Endodermal cell (in vitro differentiated cells): Measurements from ENCODE around the gene COQ5. TPM values are rescaled to one million over a fixed set of nuclear protein-coding genes. Genes with fewer than 3 reads are reported as not detected.
"Not testable (repeated sequence)": the region's sequence is repeated elsewhere in the genome, so short reads cannot be mapped to it uniquely, and the experiment has no call there.

Experiments
- DNase-seq: peaks from one replicate; pipeline ENCODE4 v3.0.0-alpha.2; 2017
- H3K27ac ChIP-seq: 2 replicates; pipeline ENCODE4 v1.5.1; 2013; ENCODE audit warnings: mild to moderate bottlenecking, low read depth, low read length, moderate library complexity
- H3K27me3 ChIP-seq: 2 replicates; pipeline ENCODE4 v1.6.1; 2013; ENCODE audit warnings: mild to moderate bottlenecking, low read length, moderate library complexity; ENCODE audit not compliant: insufficient read depth, control insufficient read depth, poor library complexity, severe bottlenecking
- H3K36me3 ChIP-seq: 2 replicates; pipeline ENCODE4 v1.7.0; 2013; ENCODE audit warnings: mild to moderate bottlenecking, low read length, moderate library complexity; ENCODE audit not compliant: control insufficient read depth, insufficient read depth
- H3K4me1 ChIP-seq: one replicate; pipeline ENCODE4 v1.7.0; 2013; ENCODE audit warnings: low read length; ENCODE audit not compliant: control insufficient read depth, insufficient read depth
- H3K4me3 ChIP-seq: 2 replicates; pipeline ENCODE4 v1.5.1; 2013; ENCODE audit warnings: mild to moderate bottlenecking, low read length, moderate library complexity
- H3K9ac ChIP-seq: 2 replicates; pipeline ENCODE4 v1.6.1; 2013; ENCODE audit warnings: mild to moderate bottlenecking, low read length, moderate library complexity; ENCODE audit not compliant: poor library complexity, severe bottlenecking; ENCODE audit errors: extremely low read depth
- H3K9me3 ChIP-seq: 2 replicates; pipeline ENCODE4 v1.6.1; 2013; ENCODE audit warnings: mild to moderate bottlenecking, low read length, moderate library complexity; ENCODE audit not compliant: control insufficient read depth
- H3K27ac Mint-ChIP-seq: 2 replicates; pipeline ENCODE4 v1.8.0; 2020; ENCODE audit warnings: mixed read lengths
- H3K27me3 Mint-ChIP-seq: 2 replicates; pipeline ENCODE4 v1.8.0; 2021; ENCODE audit warnings: mild to moderate bottlenecking, mixed read lengths; ENCODE audit not compliant: insufficient read depth
- H3K36me3 Mint-ChIP-seq: 2 replicates; pipeline ENCODE4 v1.8.0; 2020; ENCODE audit warnings: low read depth, mixed read lengths
- H3K4me1 Mint-ChIP-seq: 2 replicates; pipeline ENCODE4 v1.8.0; 2020; ENCODE audit warnings: mixed read lengths
- H3K4me3 Mint-ChIP-seq: 2 replicates; pipeline ENCODE4 v1.8.0; 2020; ENCODE audit warnings: mild to moderate bottlenecking, moderate library complexity, mixed read lengths
- H3K9me3 Mint-ChIP-seq: 2 replicates; pipeline ENCODE4 v1.8.0; 2020; ENCODE audit warnings: mild to moderate bottlenecking, mixed read lengths
- WGBS, 2 experiments: methylation state at CpG; one replicate each; pipeline versions ENCODE4 v1.1.5 to v1.1.7; 2013; ENCODE audit warnings: missing lambda C conversion rate in 2 of 2, mixed read lengths in 1 of 2; ENCODE audit not compliant: insufficient coverage in 1 of 2, insufficient read length in 1 of 2; 5-methylcytosine and 5-hydroxymethylcytosine counted together
- total RNA-seq, 2 donors: library from RNA; stranded (reverse); fragmentation: NEBNext Ultra II Directional in 1 of 2; extraction: Animal tissue kit (Norgen Biotek cat#: 25700) in 1 of 2; gene quantifications; 2 replicates in 1 of 2; 3 replicates in 1 of 2; pipeline ENCODE4 v1.2.1, GENCODE V29; 2021
- TF ChIP-seq, protein P1 (sequence below): fragments of 200-600 bp; sonication (generic); conservative IDR thresholded peaks from 2 replicates; pipeline ENCODE4 v1.5.0; 2021; ENCODE audit warnings: antibody characterized with exemption, mild to moderate bottlenecking

Gene COQ5
- total RNA-seq, 2 donors from 2014 or later, result 35.5 to 55.1 TPM

DNA sequence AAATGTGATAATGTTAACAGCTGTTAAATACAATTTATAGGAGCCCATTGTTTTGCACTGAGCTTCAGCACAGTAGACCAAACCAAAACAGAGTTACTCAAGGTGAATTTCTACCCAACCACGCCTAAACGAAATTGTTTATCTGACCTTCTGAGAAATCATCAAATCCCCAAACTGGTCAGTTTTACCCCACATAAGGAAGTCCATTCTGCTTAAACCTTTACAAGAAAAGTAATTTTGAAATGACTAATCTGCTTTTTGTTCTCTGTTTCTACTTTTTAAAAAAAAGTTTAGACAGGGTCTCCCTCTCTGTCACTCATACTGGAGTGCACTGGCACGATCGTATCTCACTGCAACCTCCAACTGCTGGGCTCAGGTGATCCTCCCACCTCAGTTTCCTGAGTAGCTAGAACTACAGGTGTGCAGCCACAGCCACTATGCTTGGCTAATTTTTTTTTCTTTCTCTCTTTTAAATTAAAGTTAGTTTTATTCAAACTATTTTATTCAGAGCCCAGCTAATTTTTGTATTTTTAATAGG lies 3.8 kb upstream of the COQ5 start:
- Mint-ChIP-seq H3K9me3 (peaks cover 1% of the 10 kb centered on the region), H3K27ac (no peak overlapping the region), H3K4me3 (no peak overlapping the region), H3K27me3 (no peaks in the 10 kb centered on the region), H3K36me3 (peaks cover 17% of the 10 kb centered on the region), H3K4me1 (peaks cover 26% of the 10 kb centered on the region)
- Histone ChIP-seq H3K9ac (no peak overlapping the region), H3K9me3 (no peaks in the 10 kb centered on the region), H3K4me1 (peaks cover 15% of the 10 kb centered on the region), H3K27ac (no peak overlapping the region), H3K27me3 (no peaks in the 10 kb centered on the region), H3K4me3 (no peak overlapping the region), H3K36me3 (peaks cover 16% of the 10 kb centered on the region)
- TF ChIP-seq, protein P1, sequence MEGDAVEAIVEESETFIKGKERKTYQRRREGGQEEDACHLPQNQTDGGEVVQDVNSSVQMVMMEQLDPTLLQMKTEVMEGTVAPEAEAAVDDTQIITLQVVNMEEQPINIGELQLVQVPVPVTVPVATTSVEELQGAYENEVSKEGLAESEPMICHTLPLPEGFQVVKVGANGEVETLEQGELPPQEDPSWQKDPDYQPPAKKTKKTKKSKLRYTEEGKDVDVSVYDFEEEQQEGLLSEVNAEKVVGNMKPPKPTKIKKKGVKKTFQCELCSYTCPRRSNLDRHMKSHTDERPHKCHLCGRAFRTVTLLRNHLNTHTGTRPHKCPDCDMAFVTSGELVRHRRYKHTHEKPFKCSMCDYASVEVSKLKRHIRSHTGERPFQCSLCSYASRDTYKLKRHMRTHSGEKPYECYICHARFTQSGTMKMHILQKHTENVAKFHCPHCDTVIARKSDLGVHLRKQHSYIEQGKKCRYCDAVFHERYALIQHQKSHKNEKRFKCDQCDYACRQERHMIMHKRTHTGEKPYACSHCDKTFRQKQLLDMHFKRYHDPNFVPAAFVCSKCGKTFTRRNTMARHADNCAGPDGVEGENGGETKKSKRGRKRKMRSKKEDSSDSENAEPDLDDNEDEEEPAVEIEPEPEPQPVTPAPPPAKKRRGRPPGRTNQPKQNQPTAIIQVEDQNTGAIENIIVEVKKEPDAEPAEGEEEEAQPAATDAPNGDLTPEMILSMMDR, result no peak
- DNase-seq, result no peak
- WGBS, 2 experiments, result 91 to 95% methylated on average over 4 of the region's 4 CpGs

DNA sequence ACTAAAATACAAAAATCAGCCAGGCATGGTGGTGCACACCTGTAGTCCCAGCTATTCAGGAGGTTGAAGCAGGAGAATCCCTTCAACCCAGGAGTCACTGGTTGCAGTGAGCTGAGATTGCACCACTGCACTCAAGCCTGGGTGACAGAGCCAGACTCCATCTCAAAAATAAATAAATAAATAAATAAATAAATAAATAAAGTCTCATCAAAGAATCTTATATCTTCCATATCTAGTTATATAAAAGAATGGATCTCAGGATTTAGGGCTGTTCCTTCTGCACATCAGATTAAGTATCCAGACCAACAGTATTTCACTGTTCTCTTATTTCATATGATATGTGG lies 1.4 kb upstream of the COQ5 start:
- H3K27me3 Mint-ChIP-seq, H3K4me3 ChIP-seq, H3K27ac ChIP-seq, H3K36me3 ChIP-seq, H3K27ac Mint-ChIP-seq, H3K27me3 ChIP-seq, H3K9me3 Mint-ChIP-seq, H3K4me3 Mint-ChIP-seq, H3K9ac ChIP-seq, H3K36me3 Mint-ChIP-seq, DNase-seq, H3K4me1 ChIP-seq, H3K9me3 ChIP-seq: not testable (repeated sequence)
- H3K4me1 Mint-ChIP-seq, result peaks cover 12% of the 10 kb centered on the region

DNA sequence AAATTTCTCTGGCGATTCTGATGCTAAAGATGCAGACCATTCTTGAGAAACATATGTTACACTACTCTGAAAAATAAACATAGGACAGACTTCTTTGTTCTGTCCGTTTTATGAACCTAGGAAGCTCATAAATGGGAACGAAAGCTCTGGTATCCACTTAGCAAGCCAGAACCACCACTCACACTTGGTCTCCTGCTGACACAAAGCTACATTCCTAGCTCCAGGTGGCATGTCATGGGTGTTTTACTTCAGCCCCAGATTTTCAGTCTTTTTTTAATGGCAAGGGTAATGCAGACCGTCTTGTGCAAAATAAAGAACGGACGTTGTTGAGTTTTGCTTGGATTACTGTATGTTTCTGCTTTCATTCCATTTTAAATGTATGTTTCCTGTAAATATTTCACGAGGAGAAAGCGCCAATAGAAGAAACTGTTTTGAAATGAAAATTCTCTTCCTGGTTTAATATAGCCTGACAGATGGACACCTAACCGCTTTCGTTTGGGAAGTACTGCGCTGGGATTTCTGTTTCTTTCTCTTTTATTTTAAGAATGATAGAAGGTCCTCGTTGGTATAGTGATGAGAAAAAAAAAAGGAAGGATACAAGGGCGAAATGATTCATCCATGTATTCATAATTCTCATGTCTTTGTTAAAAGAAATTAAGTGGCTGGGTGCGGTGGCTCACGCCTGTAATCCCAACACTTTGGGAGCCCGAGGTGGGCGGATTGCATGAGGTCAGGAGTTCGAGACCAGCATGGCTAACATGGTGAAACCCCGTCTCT lies 871 bp upstream of the COQ5 start:
- Histone ChIP-seq H3K4me1 (peaks cover 8% of the 10 kb centered on the region), H3K4me3 (peak overlapping the region; percentile 97), H3K27ac (peak overlapping the region; percentile 89), H3K9me3 (no peaks in the 10 kb centered on the region), H3K36me3 (peaks cover 4% of the 10 kb centered on the region), H3K27me3 (no peaks in the 10 kb centered on the region), H3K9ac (peak overlapping the region; percentile 92)
- Mint-ChIP-seq H3K27me3 (no peaks in the 10 kb centered on the region), H3K9me3 (peaks cover 1% of the 10 kb centered on the region), H3K4me1 (peaks cover 12% of the 10 kb centered on the region), H3K4me3 (peak overlapping the region; percentile 99), H3K36me3 (peaks cover 5% of the 10 kb centered on the region), H3K27ac (peak overlapping the region; percentile 100)
- DNase-seq, result peak; percentile 77
- TF ChIP-seq, protein P1, result peak; percentile 40
- 70% methylated on average over 14 to 19 of the region's 19 CpGs for WGBS, 2 experiments
